Mesothelial cell of epicardium (in vitro differentiated cells): ENCODE measurements around the gene CMTM2. TPM values are rescaled to one million over a fixed set of nuclear protein-coding genes. Genes with fewer than 3 reads are reported as not detected.

ENCODE experiments used
- DNase-seq, 2 experiments: peaks; one replicate each; pipeline ENCODE4 v3.0.0; 2021; ENCODE audit warnings: low spot score in 2 of 2; ENCODE audit not compliant: unreplicated experiment in 2 of 2
- H3K27ac Mint-ChIP-seq: 2 replicates; pipeline ENCODE4 v1.8.0; 2021; ENCODE audit warnings: mixed read lengths
- H3K27me3 Mint-ChIP-seq: 2 replicates; pipeline ENCODE4 v1.8.0; 2021; ENCODE audit warnings: low read depth, mixed read lengths
- H3K36me3 Mint-ChIP-seq: 2 replicates; pipeline ENCODE4 v1.8.0; 2021; ENCODE audit warnings: mixed read lengths
- H3K4me1 Mint-ChIP-seq: 2 replicates; pipeline ENCODE4 v1.8.0; 2021; ENCODE audit warnings: mixed read lengths
- H3K4me3 Mint-ChIP-seq: 2 replicates; pipeline ENCODE4 v1.8.0; 2021; ENCODE audit warnings: mild to moderate bottlenecking, moderate library complexity, mixed read lengths
- H3K9me3 Mint-ChIP-seq: 2 replicates; pipeline ENCODE4 v1.8.0; 2021; ENCODE audit warnings: mixed read lengths
- total RNA-seq: library from RNA; stranded (reverse); gene quantifications from 3 replicates; pipeline ENCODE4 v1.2.1, GENCODE V29; 2021
- TF ChIP-seq, protein P1 (sequence below): fragments of 200-600 bp; sonication (generic); IDR thresholded peaks from one replicate; pipeline ENCODE4 v1.5.0; 2021; ENCODE audit warnings: antibody characterized with exemption; ENCODE audit not compliant: unreplicated experiment

The CMTM2 gene
- total RNA-seq, 1 donor from 2014 or later, result 0.51 TPM

DNA sequence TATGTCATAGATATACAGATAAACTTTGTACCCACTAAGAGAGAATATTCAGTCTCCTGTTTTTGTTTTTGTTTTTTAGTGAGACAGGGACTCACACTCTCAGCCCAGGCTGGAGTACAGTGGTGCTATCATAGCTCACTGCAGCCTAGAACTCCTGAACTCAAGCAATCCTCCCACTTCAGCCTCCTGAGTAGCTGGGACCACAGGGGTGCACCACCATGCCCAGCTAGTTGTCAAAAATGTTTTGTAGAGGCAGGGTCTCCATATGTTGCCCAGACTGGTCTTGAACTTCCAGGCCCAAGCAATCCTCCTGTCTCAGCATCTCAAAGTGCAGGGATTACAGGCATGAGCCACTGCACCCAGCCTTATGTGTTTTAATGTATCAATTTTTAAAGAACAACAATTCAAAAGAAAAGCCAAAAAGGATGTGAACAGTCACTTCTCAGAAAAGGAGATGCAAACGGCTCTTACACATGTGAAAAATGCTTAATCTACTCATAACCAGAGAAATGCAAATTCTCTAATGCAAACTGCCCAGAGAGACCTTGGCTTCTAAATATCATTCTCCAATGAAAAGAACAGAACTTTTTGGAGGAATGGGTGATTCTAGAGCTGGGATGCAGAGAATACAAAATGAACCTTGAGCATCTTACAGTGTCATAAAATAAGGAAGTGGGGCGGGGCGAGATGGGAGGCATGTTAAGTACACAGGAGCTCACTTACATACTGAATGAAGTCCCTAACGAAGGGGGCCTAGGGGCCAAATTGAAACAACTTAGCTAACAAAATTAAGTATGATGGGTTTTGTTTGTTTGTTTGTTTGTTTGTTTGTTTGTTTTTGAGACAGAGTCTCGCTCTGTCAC is 18.0 kb downstream of the CMTM2 start:
- Mint-ChIP-seq H3K27ac (no peak overlapping the region), H3K9me3 (no peaks in the 10 kb centered on the region), H3K27me3 (no peaks in the 10 kb centered on the region), H3K4me3 (no peak overlapping the region), H3K4me1 (peaks cover 8% of the 10 kb centered on the region), H3K36me3 (no peaks in the 10 kb centered on the region)
- no peak for DNase-seq
- TF ChIP-seq, protein P1, sequence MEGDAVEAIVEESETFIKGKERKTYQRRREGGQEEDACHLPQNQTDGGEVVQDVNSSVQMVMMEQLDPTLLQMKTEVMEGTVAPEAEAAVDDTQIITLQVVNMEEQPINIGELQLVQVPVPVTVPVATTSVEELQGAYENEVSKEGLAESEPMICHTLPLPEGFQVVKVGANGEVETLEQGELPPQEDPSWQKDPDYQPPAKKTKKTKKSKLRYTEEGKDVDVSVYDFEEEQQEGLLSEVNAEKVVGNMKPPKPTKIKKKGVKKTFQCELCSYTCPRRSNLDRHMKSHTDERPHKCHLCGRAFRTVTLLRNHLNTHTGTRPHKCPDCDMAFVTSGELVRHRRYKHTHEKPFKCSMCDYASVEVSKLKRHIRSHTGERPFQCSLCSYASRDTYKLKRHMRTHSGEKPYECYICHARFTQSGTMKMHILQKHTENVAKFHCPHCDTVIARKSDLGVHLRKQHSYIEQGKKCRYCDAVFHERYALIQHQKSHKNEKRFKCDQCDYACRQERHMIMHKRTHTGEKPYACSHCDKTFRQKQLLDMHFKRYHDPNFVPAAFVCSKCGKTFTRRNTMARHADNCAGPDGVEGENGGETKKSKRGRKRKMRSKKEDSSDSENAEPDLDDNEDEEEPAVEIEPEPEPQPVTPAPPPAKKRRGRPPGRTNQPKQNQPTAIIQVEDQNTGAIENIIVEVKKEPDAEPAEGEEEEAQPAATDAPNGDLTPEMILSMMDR, result no peak

DNA sequence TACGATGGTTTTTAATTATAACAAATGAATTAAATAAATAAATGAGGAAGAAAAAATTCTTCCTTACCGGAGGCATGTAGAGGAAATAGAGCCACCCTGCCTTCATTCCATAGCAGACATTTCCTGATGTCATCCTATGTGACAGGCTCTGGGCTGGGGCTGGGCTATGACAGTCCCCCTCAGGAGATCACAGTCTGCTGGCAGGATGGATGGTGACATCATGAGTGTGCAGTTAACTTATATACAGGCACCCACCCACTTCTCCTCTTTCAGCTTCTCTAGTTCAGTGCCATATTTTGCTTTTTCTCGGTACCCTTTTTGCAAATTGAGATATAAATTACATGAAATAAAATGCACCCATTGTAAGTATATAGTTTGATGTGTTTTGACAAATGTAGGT is 18.8 kb downstream of the CMTM2 start:
- no peak overlapping the region for H3K27ac Mint-ChIP-seq
- no peaks in the 10 kb centered on the region for H3K36me3 Mint-ChIP-seq
- no peak for DNase-seq
- no peaks in the 10 kb centered on the region for H3K27me3 Mint-ChIP-seq
- TF ChIP-seq, protein P1, result no peak
- no peak overlapping the region for H3K4me3 Mint-ChIP-seq
- H3K4me1 Mint-ChIP-seq, result peaks cover 12% of the 10 kb centered on the region
- H3K9me3 Mint-ChIP-seq, result no peaks in the 10 kb centered on the region

DNA sequence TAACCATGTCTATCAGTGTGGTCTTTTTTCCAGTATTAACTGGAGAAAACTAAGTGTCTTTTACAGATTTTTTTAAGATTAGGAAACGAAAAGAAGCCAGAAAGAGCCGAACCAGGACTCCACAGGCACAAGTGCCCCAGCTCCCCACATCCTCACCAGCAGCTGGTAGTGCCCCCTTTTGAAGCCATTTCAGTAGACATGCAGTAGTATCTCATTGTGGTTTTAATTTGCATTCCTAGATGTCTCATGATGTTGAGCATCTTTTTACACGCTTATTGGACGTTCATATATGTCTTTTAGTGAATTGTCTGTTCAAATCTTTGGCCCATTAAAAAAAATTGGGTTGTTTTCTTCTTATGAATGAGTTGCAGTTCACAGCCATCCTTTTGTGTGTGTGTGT is 20.5 kb downstream of the CMTM2 start:
- TF ChIP-seq, protein P1, result no peak
- H3K27ac Mint-ChIP-seq, result no peak overlapping the region
- no peak overlapping the region for H3K4me3 Mint-ChIP-seq
- no peaks in the 10 kb centered on the region for H3K27me3 Mint-ChIP-seq
- H3K36me3 Mint-ChIP-seq, result no peaks in the 10 kb centered on the region
- peaks cover 17% of the 10 kb centered on the region for H3K4me1 Mint-ChIP-seq
- H3K9me3 Mint-ChIP-seq, result no peaks in the 10 kb centered on the region
- DNase-seq, result no peak

DNA sequence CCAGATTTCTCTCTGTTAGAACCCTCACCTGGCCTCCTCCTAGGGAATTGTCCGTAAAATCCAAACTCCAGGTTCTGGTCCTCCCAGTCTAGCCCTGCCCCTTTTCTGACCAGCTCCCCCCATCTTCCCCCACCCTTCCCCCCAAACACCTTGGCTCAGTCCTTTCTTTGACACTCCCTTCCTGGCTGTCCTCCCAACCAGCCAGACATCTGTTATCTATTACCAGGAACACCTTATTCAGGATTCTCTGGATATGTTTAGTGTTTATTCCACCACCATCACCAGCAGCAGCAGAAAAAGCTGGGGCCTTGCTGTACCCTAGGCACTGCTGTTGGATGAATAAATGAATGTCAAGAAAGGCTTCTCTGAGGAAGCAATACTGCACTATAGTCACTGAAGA is 21.2 kb downstream of the CMTM2 start:
- Mint-ChIP-seq H3K9me3 (no peaks in the 10 kb centered on the region), H3K4me3 (no peak overlapping the region), H3K27ac (peak overlapping the region; percentile 35), H3K36me3 (no peaks in the 10 kb centered on the region), H3K27me3 (no peaks in the 10 kb centered on the region), H3K4me1 (peaks cover 17% of the 10 kb centered on the region)
- TF ChIP-seq, protein P1, result no peak
- DNase-seq, result no peak

DNA sequence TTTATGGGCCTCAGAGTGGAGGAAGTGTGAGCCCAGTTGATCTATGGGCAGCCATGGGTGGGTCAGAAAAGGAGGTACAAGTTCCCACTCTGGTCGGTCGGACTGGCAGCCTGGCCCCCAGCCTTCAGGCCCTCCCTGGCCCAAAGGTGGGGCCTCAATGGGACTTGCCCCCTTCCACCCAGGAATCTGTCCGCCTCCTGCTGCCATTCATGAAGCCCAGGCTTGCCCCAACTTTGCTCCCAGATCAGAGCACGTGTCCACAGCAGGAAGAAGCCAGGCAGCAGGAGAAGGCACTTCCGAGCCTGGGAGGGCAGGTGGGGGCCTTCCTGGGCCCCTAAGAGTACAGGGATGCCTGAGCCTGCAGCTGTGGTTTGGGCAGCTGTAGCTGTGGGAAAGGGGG is 22.2 kb downstream of the CMTM2 start:
- TF ChIP-seq, protein P1, result no peak
- Mint-ChIP-seq H3K27ac (no peak overlapping the region), H3K4me3 (no peak overlapping the region), H3K9me3 (no peaks in the 10 kb centered on the region), H3K27me3 (no peaks in the 10 kb centered on the region), H3K36me3 (no peaks in the 10 kb centered on the region), H3K4me1 (peaks cover 24% of the 10 kb centered on the region)
- no peak for DNase-seq
